Right lobe of liver (tissue), 4 donors: ENCODE results near the gene CALR.

Experiments
- POLR2A ChIP-seq: fragments of 450-650 bp; IDR thresholded peaks from one replicate; pipeline ENCODE4 v1.6.1; 2017; ENCODE audit warnings: antibody characterized with exemption, mild to moderate bottlenecking
- TF ChIP-seq, protein P1 (sequence below), 4 donors: fragments of 200-600 bp in 3 of 4; fragments of 450-650 bp in 1 of 4; IDR thresholded peaks; one replicate each; pipeline versions ENCODE4 v1.5.1 to v1.8.0; 2016 to 2022; ENCODE audit warnings: antibody characterized with exemption in 4 of 4, mild to moderate bottlenecking in 2 of 4
- donor health status: DM: no; HTN: no; CAD: no.
- donor health status: DM: no; HTN: no; CAD: no.
- donor health status: DM: no; HTN: yes; CAD: no.

DNA sequence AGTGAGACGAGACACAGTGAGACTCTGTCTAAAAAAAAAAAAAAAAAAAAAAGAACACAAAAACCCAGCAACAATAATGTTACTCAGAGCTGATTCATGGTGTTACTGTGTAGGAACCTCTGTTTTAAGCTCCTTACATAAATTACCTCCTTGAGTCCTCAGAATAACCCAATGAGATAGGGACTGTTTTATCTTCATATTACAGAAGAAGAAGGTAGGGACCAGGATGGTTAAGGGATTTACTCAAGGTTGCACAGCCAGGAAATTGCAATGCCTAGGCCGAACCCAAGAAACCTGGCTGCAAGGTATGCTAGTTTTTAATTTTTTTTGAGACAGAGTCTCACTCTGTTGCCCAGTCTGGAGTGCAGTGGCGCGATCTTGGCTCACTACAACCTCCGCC, 29.5 kb downstream of the CALR start:
- TF ChIP-seq, protein P1, sequence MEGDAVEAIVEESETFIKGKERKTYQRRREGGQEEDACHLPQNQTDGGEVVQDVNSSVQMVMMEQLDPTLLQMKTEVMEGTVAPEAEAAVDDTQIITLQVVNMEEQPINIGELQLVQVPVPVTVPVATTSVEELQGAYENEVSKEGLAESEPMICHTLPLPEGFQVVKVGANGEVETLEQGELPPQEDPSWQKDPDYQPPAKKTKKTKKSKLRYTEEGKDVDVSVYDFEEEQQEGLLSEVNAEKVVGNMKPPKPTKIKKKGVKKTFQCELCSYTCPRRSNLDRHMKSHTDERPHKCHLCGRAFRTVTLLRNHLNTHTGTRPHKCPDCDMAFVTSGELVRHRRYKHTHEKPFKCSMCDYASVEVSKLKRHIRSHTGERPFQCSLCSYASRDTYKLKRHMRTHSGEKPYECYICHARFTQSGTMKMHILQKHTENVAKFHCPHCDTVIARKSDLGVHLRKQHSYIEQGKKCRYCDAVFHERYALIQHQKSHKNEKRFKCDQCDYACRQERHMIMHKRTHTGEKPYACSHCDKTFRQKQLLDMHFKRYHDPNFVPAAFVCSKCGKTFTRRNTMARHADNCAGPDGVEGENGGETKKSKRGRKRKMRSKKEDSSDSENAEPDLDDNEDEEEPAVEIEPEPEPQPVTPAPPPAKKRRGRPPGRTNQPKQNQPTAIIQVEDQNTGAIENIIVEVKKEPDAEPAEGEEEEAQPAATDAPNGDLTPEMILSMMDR (IDR thresholded peaks at IDR 0.05), result no peak
- no peak for TF ChIP-seq POLR2A
